GM18873 (cell line): ENCODE results near the gene EFNA5.

ENCODE experiments used
- ATAC-seq: cut with Tn5 transposase; IDR thresholded peaks from one replicate; pipeline ENCODE4 v1.9.1; 2021; ENCODE audit warnings: mild to moderate bottlenecking, moderate library complexity, moderate number of reproducible peaks; ENCODE audit not compliant: unreplicated experiment, low FRiP score

EFNA5 gene

DNA sequence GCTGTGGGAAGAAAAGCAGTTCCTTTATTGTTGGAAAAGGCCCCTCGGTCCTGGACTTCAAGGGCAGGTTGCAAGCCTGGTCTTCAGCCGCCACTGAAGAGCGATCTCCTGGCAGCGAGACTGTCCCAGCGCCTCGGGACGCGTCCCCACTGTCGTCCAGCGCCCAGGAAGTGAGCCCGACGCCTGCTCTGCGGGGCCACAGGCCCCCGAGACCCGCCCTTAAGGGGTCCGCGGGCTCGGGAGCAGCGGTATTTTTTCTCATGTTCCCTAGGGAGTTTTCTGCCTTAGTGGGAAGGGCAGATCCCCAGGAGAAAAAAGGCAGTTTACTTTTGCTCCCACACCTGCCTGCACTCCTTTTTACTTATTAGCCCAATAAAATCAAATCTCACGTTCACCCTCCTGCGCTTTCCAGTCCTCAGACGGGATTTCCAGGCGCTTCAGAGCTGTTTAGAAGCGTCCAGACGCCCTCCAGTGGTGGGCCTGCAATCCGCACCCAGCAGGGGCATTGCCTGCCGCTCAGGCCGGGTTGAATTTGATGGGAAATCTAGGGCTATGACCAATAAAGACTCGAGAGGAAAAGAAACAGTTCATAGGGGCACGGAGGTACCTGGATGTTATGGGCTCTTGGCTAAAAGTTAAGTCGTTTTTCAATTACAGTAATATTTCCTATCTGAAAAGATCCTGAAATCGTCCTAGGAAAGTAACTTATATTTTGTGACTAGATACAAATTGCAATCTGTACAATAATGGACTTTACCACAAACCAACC, 2.8 kb upstream of the EFNA5 start:
- peak; percentile 77 for ATAC-seq

DNA sequence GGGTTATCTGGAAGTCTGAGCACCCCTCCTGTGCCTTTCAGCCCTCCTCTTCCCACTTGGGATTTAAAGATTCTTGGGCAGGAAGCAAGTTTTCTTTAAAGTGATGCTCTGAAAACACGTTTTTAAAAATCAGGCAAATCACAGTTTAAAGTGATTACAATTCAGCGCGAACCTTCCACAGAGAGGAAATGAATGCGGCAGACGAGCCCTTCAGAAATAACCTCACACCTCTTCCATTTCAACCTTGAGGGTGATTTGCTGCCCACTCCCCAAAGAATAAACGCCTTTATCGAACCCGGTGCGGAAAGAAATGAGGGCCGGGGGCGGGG, 2.3 kb upstream of the EFNA5 start:
- no peak for ATAC-seq

DNA sequence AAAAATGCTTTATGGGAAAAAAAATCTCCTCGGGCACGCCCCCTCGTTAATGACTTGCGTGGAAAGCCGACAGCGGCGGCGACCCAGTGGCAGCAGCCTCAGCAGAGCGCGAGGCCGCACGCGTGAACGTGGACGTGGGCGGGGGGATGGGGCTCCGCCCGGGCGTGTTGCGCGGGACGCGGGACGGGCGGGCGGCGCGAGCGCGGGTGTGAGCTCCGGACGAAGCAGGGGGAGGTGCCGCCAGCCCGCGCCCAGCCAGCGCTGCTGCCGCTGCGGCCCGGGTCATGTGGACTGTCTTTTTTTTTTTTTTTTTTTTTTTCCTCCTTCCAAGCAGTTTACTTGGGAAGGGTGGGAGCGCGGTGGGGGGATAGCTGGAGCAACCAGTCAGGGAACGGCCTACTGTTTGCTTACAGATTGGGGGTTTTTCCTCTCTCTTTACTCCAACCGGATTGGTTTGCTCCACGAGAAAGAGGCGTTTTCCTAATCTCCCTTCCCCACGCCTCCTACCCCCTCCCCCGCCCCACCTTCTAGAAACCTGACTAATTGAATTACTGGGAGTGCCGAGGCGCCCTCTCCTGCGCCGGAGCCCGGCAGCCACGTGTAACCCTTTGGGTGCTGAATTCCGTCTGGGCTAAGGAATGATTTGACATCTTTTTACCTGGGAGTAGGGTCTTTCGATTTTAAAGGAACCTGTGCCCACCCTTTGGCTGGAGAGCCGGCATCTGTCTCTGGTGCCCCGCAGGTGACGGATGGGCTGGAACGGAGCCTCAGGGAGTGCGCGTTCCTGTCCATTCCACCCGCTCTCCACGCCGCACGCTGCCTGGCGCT, 1.7 kb upstream of the EFNA5 start:
- ATAC-seq: no peak

DNA sequence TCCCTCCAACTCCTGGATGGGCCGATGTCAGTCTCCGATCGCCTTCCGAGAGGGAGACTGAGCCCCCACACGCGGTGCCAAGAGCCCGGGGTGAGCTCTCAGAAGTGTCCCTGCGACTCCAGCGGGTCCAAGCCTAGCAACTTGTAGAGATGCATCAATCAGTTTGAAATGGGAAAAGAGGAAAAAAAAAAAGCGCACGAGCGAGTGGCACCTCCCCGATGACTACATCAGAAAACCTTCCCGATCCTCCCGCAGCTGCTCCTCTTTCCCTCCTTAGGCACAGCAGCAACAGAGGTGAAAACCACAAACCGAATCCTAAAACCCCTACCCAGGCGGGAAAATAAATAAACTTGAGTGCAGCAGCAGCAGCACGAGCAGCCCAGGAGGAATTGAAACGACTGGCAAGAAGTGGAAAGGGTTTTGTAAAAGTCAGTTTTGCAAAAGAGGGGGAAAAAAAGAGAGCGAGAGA, 1.0 kb upstream of the EFNA5 start:
- ATAC-seq: no peak

DNA sequence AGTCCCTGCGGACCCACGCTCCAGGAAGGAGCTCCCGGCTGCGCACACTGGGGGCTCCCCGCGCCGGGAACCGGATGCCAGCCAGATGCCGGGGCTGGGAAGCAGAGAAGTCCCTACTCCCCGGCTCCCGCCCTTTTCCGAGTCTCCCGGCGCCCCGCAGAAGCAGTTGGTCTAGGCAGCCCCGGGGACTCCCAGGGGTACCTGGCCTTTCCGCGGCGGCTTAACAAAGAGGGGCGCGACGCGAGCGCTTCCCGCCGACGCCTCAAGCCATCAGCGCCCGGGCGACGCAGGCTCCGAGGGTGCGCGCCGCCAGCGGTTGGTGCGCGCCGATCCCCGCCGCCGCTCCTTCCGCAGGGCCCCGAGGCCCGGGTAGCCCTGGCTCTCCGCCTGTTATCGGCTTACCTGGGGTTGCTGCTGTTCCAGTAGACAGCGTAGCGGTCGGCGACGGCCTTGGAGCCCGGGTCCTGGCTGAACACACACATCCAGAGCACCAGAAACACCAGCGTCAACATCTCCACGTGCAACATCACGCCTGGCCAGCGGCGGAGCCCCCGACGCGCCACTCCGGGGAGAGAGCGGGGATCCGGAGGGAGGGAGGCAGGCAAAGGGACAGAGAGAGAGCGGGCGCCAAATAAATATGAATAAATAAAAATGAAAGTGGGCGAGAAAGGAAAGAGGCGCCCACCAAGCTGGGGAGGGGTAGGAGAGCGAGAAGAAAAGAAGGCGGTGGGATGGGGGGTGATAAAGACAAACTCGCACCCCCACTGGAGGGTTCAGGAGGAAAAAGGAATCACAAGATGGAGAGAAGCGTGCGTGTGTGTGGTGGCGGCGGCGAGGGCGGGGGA, 428 bp downstream of the EFNA5 start:
- ATAC-seq: no peak

DNA sequence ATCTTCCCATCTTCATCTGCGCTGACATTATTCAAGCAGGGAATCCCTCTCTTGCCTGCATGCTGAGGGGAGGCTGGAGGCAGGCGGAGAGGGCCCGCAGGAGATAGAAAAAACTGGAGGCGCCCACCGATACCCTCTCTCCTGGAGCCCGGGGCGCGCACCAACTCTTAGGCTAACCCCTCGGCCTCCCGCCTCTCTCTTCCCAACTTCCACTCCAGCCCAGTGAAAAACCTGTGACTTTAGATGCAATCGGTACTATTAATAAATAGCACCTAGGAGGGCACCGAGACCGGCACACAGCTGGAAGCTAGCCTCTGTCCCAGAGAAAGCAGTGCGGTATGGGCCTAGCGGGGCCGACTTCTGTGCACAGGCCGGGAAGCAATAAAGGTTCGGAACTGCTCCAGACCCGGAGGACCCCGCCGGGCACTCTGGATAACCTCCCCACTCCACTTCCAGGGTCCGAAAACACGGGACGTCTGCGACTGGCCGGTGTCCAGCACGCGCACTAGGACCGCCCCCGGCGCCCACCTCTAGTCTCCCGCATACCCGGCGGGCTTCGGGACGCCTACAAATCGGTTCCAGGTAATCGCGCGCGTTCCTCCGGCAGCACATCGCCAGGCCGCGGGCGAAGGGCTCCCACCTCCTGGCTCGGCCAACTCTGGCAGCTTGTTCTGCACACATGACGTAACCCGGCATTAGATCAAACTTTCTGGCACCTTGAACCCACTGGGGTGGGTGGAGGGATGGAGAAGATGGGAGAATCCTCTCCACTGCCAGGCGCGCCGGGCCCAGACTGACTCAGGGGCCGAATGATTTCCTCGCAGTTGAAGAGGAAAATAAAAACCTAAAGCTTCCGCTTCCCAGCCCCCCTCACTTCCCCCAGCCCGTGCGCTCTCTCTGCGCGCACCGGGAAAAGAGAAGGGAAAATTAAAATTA, 1.4 kb downstream of the EFNA5 start:
- ATAC-seq: no peak

DNA sequence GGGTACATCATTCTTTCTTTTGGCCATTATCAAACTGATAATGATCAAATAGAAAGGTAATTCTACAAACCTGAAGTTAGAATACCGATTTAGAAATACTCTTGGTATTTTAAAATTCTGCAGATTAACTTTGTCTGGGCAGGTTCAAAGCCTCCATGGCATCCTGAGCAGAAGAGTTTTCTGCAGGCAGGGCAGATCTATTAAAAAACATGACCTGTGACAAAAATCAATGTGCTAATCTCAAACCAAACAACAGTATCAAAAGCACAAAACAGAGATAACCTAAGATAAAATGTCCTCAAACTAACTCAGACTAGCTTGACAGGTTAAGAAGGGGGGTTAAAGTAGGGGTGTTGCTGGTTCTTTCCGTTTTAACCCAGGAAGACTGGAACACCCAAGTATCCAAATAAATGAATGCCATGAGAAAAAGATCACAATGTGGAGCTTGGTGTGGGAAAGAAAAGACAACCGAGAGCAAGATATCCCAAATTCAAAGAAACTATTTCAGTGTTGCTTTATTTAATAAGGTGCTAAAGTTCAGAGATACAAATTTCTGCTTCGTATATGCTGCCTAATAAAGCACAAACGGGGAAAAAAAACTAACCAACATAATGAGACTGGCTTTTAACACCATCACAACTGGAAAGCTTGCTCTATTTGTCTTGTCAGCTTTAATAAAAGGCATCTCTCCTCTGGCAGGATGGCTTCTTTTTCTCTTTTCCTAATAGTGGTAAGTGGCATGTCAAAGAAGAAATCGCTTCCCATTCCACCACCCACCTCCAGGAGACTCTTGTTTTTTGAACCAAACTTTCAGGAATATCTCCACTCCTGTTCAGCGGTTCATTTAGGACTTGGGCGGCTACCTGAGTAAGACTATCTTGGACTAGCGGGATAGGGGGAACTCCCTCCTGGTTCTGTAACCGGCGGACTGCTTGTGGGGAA, 2.3 kb downstream of the EFNA5 start:
- no peak for ATAC-seq

DNA sequence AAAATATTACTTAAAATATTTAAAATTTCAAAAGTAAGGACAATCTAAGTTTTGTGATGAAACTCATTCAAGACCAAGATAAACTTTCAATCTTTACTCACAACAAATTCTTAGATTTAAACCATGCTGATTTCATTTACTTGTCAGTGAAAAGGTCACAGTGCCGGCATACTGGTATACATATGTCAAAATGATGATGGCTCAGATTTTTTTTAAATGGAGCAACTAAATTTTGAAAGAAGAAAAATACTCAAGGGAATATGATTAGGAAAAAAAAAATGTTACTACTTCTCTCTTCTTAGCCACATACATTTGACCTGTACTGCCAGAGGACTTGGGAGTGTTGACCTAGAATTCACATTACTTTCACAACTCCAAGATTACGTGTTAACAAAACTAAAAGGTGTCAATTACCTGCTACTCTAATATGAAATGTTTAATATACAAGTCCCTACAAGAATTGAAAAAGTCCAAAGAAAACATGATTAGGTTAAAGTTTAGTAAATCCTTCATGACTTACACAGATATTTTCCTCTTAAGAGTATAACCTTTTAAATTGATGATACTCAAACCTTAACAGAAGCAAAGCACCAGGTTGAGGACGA, 4.6 kb downstream of the EFNA5 start:
- ATAC-seq: no peak

DNA sequence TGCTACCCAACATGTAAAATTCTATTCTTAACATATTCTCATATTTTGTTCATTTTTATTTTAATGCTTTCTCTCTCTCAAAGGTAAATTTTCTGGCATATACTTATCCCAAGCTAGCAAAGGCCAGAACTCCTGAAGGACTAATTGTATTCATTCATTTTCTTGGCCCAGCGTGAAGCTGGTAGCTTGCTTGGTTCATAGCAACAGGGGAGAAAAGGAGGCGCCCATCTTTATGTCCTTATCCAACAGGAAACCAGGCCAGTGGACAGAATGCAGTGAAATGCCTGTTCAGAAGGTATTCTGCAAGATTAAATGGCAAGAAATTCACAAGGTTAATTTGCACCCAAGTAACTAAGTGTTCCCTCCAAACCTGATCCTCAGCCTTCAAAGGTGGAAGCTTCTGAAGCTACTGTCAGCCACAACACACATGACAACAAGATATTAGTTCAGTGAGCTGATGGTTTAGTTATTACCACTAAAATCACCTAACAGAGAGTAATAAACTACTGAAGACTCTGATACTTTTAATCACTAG, 5.6 kb downstream of the EFNA5 start:
- no peak for ATAC-seq

DNA sequence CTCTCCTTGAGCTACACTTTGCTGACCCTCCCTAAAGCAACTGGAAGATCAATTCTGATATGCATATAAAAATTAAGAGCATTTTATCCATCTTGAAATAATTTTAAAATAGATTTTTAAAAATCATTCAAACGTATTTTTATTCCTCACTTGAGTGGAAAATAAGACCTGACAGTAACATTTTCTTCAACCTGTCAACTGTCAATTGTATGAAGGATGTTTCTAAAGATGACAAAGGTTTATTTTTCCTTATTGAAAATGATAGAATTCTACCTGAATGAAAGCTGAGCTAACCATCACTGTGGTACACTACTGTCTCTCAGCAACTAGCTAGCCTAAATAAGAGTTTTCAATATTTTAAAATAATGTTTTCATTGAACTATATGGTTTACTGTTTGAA, 7.0 kb downstream of the EFNA5 start:
- no peak for ATAC-seq

DNA sequence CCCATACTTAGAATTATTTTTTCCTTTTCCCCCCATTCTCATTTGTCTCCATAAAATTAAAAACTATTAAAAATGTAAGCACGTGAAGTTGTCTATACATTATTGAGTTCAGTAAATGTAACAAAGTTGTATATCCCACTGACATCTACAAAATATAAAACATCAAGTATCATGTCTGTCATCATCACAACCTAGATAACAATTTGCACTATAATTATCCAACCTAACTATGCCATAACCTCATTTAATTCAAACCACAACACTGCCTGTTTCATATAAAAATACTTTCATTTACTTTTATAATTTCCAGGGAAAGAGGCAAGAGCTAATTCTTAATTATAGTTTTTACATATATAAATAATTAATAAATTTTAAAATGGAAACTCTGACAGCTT, 9.1 kb downstream of the EFNA5 start:
- ATAC-seq: no peak

DNA sequence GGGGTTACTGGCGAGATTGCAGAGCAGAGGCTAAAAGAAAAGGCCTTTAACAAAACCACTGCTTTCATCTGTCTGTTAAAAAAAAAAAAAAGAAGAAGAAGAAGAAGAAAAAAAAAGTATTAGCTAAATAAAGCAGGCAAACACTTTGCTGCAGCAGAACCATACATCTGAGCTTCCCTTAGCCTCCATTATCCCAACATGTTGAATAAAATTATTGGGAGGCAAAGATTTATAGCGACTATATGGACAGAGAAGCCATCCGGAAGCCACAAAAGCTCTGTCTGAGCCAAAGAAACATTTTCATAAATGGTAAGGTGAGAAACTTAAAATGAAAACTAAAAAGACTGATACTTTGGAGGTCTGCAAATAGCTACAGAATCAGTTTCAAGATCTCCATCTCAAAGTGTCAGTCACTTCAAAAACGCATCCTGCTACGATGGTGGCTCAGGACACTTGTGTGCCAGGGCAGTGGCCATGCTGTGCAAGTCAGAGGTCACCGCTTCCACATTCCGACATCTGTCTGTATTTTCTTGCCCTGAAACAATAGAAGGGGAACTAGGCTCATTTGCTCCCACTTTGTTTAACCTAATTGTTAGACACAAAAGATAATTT, 9.6 kb downstream of the EFNA5 start:
- no peak for ATAC-seq

DNA sequence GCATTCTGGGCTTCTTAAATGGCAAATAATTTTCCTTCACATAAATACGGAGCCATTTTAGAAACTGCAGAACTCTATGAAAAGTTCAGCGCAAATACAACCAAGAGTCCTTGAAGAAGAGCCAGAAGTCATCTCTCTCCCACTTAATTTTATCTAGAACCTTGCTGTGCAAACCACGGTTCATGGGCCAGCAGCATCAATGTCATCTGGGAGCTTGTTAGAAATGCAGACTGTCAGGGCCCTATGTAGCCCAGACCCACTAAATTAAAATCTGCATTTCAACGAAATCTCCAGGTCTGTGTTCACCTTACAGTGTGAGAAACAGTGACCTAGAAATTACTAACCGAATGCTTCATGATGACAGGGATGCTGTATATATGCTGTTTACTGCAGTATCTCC, 12.2 kb downstream of the EFNA5 start:
- ATAC-seq: no peak

DNA sequence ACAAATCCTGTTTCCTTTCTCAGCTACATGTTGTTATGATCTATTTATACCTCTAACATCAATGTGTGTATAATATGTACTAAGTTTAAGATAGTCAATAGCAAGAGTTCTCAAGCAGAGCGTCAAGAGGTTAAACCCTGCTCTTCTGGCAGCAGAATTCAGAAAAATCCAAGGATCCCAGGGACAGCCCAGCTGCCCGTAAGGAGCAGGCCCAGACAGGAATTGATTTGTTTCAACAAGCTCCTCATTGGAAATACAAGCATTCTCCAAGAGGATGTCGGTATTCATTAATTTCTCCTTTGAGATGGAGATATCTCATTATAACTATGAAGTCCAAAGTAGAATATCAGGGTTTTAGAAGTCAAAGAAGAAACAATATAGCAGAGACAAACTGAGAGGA, 14.9 kb downstream of the EFNA5 start:
- no peak for ATAC-seq

DNA sequence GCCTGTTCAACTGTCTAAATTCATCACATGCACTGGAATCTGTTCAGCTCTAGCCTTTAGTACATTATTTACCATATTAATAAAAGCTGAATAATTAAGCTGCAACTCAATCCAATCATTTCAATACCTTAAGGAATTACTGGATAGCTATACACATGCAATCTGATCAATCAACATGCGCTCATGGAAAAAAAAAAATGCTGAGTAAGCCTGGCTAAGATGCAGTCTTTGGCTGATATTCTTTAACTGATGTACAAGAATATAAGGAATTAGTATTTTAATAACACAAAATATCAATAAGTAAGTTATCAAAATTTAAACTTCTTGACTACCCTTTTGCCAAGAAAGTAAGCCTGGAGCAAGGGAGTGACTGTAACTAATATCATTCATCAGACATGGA, 15.9 kb downstream of the EFNA5 start:
- ATAC-seq: no peak

DNA sequence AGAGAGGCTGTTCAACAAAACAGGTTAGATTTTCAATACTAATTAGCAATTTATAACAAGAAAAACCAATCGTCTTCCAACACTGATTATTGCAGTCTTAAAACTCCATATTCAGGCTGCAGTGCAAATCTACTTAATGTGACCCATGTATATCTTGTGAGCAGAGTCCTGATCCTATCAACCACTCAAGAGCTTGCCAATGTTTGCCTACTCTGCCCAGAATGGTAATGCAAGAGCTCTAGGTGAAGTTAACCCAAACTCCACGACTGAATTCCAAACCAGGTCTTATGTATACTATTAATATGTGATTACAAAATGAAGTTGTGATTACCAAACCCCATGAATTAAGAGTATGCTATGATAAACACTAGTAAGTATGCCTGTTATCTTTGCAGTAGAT, 17.1 kb downstream of the EFNA5 start:
- ATAC-seq: no peak

DNA sequence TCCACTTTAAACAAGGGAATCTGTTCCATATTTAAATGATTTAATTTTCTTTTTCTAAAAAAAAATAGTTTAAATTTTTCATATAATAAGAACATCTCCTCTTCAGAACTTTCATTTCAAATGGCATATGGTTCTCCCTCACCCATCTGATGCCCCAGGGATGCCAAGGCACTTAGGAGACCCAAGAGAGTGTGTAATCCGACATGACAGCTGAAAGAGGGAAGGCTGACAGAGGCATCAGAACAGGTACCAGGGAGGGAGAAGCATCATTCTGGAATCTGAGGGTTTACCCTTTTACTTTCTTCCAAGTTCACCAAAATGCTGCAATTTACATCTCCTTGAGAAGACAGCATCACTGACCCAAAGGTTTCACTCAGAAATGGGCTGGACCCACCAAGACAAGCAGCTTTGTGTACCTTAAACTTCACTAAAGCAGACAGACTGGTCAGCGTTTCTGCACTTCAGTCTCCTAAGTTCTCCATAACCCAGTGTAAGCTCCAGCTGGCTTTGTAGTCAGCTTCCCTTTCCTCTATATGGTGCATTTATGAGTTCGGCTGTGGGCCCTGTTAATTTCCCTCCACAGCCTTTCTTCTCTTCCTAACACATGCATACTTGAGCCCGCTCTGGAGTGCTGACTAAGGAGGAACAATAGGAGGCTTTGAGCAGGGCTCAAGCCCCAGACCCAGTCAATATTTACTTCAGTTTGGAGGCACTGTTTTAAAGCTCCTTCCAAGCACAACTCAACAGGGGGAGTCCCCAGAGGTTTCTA, 17.7 kb downstream of the EFNA5 start:
- ATAC-seq: no peak
